Measurements from ENCODE around the gene ADAMTSL1.

The ADAMTSL1 gene

DNA sequence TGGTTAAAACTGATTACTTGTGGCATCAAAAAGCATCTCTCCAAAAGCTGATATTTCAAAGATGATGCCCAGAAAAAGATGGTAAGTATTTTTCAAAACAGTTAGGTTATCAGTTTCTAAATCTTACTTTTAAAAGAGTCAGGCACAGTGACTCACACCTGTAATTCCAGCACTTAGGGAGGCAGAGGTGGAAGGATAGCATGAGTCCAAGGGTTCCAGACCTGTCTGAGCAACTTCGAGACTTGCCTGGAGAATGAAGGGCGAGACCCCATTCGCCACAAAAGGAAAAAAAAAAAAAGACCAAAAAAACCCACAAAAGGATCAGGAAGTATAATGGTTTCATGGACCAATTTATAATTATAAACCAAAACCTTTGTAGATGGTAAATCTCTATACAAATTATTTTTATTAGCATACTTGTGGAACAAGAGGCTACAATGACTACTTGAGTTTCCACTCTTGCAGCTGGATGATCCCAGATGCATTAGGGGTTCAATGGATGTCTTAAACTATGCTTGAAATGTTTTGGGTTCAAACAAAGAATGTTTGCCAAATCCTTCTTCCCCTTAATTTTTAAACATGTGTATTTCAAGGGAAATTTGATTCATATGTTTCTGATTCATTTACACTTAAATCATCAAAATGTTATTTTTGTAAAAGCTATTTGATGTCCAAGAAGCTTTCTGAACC lies 96.1 kb downstream of the ADAMTSL1 start:
- TF ChIP-seq, protein P1, sequence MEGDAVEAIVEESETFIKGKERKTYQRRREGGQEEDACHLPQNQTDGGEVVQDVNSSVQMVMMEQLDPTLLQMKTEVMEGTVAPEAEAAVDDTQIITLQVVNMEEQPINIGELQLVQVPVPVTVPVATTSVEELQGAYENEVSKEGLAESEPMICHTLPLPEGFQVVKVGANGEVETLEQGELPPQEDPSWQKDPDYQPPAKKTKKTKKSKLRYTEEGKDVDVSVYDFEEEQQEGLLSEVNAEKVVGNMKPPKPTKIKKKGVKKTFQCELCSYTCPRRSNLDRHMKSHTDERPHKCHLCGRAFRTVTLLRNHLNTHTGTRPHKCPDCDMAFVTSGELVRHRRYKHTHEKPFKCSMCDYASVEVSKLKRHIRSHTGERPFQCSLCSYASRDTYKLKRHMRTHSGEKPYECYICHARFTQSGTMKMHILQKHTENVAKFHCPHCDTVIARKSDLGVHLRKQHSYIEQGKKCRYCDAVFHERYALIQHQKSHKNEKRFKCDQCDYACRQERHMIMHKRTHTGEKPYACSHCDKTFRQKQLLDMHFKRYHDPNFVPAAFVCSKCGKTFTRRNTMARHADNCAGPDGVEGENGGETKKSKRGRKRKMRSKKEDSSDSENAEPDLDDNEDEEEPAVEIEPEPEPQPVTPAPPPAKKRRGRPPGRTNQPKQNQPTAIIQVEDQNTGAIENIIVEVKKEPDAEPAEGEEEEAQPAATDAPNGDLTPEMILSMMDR (IDR thresholded peaks at IDR 0.05; ENCODE audit: control insufficient read depth, insufficient read depth, low read depth, low read length, missing control alignments): no peak

DNA sequence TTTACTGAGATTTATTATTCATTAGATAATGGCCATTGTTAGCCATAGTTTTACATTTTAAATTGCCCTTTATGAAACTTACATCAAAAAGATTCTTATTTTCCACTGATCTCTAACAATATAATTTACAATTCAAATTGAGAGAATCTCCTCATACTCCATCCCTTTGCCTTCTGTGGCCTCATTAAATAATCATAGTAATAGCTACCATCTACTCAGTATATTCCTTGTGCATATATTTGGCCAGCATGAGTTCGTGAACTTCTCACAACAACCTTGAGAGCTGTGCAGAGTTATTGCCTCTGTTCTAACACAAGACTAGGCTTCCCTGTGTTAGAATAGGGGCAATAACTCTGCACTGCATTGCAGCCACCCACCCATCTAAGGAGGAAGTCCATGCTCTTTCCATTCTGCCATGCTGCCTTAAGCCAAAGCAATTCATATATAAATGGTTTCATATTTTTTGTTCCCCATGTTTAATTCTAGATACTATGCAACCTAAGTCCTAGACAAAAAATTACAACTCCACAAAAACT lies 99.1 kb downstream of the ADAMTSL1 start:
- DNase-seq (ENCODE audit: low read depth): no peak
- no peak overlapping the region for H3K4me3 ChIP-seq (ENCODE audit: control insufficient read depth, low read depth, low read length)
- TF ChIP-seq, protein P1 (IDR thresholded peaks at IDR 0.05; ENCODE audit: control insufficient read depth, insufficient read depth, low read depth, low read length, missing control alignments): no peak

More for the DNA sequence above, 96.1 kb downstream of the ADAMTSL1 start:
- H3K4me3 ChIP-seq (ENCODE audit: control insufficient read depth, low read depth, low read length): no peak overlapping the region
- no peak for DNase-seq (ENCODE audit: low read depth)

DNA sequence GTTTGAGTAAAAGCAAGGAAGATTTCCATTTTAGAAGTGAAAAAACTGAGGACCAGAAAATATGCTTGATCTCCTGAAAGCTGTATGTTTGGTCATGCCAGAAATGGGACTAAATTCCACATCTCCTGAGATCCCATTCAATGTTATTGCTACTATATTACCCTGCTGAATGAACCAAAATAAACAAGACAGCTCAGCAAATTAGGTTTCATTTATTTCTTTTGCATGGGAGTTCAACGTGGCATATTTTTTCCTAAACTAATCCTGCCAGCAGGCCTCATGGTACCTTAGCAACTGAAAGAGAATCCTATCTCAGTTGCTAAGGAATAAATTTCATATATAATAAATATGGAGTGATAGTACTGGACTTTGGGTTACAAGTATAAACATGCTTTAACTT lies 101.7 kb downstream of the ADAMTSL1 start:
- H3K4me3 ChIP-seq (ENCODE audit: control insufficient read depth, low read depth, low read length): no peak overlapping the region
- DNase-seq (ENCODE audit: low read depth): no peak
- TF ChIP-seq, protein P1 (IDR thresholded peaks at IDR 0.05; ENCODE audit: control insufficient read depth, insufficient read depth, low read depth, low read length, missing control alignments): no peak

DNA sequence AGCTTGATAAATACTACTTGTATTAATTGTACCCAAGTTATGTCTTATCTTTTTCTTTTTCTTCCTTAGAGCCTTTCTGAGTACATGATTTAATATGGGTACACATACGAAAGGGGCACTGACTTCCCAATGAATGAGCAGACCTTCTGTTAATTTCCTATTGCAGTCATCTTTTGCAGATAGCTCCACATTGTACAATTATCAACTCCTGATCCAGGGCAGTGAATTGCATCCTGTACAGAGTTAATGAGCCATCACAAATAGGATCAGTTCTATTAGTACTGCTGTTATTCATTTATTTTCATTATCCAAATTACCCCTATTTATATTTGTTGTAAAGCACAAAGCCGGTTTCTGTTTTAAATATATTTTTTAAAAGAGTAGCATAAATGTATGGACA lies 105.6 kb downstream of the ADAMTSL1 start:
- no peak overlapping the region for H3K4me3 ChIP-seq (ENCODE audit: control insufficient read depth, low read depth, low read length)
- TF ChIP-seq, protein P1 (IDR thresholded peaks at IDR 0.05; ENCODE audit: control insufficient read depth, insufficient read depth, low read depth, low read length, missing control alignments): no peak
- no peak for DNase-seq (ENCODE audit: low read depth)

DNA sequence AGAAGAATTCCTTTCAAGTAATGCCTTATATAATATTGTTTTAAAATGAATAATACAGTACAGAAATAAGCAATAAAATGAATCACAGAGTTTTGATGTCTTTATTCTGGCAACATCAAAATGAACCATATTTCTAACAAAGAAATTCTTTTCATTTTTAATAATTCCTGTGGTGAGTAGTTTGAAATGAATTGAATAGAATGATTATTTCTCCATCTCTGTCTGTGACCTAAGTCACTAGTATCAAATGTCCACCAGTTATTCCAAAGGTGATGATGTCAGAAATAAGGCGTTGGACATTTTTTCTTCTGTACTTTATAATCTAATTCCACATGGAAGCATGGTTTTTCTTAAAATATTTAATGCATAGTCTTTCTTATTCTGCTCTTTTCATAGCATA lies 106.2 kb downstream of the ADAMTSL1 start:
- DNase-seq (ENCODE audit: low read depth): no peak
- H3K4me3 ChIP-seq (ENCODE audit: control insufficient read depth, low read depth, low read length): no peak overlapping the region
- TF ChIP-seq, protein P1 (IDR thresholded peaks at IDR 0.05; ENCODE audit: control insufficient read depth, insufficient read depth, low read depth, low read length, missing control alignments): no peak

DNA sequence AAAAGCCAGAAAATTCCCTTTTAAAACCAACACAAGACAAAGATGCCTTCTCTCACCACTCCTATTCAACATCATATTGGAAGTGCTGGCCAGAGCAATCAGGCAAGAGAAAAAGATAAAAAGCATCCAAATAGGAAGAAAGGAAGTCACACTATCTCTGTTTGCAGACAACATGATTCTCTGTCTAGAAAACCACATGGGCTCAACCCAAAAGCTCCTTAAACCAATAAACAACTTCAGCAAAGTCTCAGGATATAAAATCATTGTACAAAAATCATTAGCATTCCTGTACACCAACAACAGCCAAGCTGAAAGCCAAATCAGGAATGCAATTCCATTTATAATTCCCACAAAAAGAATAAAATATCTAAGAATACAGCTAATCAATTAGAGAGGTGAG lies 112.0 kb downstream of the ADAMTSL1 start:
- no peak overlapping the region for H3K4me3 ChIP-seq (ENCODE audit: control insufficient read depth, low read depth, low read length)
- TF ChIP-seq, protein P1 (IDR thresholded peaks at IDR 0.05; ENCODE audit: control insufficient read depth, insufficient read depth, low read depth, low read length, missing control alignments): no peak
- no peak for DNase-seq (ENCODE audit: low read depth)
